ENCODE results near the gene PEPD.

GRCh38 chr19:33411621-33412180, 109.9 kb downstream of the PEPD start:
- TF ChIP-seq POLR2A (IDR thresholded peaks at IDR 0.05), result no peak
- TF ChIP-seq CTCF (IDR thresholded peaks at IDR 0.05), result no peak

All from esophagus squamous epithelium (tissue), 4 donors.